HEK293T (cell line): ENCODE results near the gene TEDC1.

Experiments used
- BHLHE40 ChIP-seq: fragments of 450-650 bp; IDR thresholded peaks from 2 replicates; pipeline ENCODE4 v1.6.1; 2016; ENCODE audit warnings: mild to moderate bottlenecking, moderate library complexity, borderline replicate concordance
- CTBP1 ChIP-seq: fragments of 450-650 bp; IDR thresholded peaks from 2 replicates; pipeline ENCODE4 v1.6.1; 2016; ENCODE audit warnings: borderline replicate concordance
- FOXA1 ChIP-seq: fragments of 450-650 bp; IDR thresholded peaks from 2 replicates; pipeline ENCODE4 v1.6.1; 2016; ENCODE audit warnings: mild to moderate bottlenecking
- L3MBTL2 ChIP-seq: fragments of 450-650 bp; conservative IDR thresholded peaks from 2 replicates; pipeline ENCODE4 v1.6.1; 2016; ENCODE audit warnings: mild to moderate bottlenecking
- SP1 ChIP-seq: fragments of 450-650 bp; IDR thresholded peaks from 2 replicates; pipeline ENCODE4 v1.6.1; 2017
- ZNF384 ChIP-seq: fragments of 450-650 bp; IDR thresholded peaks from 2 replicates; pipeline ENCODE4 v1.6.1; 2016

DNA sequence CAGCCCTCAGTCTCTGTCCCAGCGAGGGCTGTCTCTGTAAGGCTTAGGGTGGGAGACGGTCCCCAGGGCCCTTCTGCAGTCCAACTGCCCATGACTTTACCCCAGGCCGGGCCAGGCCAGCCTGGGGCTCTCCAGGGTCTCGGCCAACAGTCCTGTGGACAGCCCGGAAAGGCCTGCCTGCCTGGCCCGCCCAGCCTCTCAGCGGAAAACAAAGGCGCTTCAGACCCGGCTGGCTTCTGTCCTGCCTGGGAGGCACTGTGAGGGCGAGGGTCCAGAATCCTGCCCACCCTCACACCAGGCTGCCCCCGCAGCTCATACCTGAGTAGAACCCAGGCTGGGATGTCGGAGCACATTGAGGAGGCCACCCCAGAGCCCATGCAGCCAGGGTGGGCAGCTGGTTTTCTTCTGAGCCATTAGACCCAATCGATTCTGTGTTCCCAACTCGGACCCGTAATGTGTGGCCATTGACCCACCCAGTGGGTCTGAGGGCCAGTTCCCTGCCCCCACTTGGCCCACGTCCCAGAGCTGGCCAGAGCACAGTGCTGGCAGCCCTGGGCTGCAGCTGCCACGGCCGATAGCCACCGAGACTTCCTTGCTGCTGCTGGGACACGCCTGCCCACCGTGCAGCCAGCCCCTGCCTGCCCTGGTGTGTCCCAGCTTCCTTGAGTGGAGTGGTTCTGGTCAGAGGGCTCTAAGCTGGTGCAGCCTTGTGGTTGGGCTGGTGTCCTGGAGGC is 14.8 kb upstream of the TEDC1 start:
- TF ChIP-seq ZNF384 (no peak), CTBP1 (no peak), SP1 (no peak), L3MBTL2 (no peak), BHLHE40 (no peak), FOXA1 (no peak)
